CD4-positive, alpha-beta memory T cell (primary cell): ENCODE results near the gene PARP11. TPM values are rescaled to one million over a fixed set of nuclear protein-coding genes. Genes with fewer than 3 reads are reported as not detected.

Source experiments
- CTCF ChIA-PET: fragments of 350-600 bp; sonication (Branson Sonifier 250); formaldehyde crosslinking; loops from one replicate; lab custom pipeline; 2021; ENCODE audit warnings: inconsistent platforms; ENCODE audit not compliant: partially characterized antibody; lab: Charles Lee
- POLR2A ChIA-PET: fragments of 350-600 bp; sonication (Branson Sonifier 250); formaldehyde crosslinking; loops from one replicate; lab custom pipeline; 2021; ENCODE audit not compliant: partially characterized antibody; lab: Charles Lee
- DNase-seq, 5 donors: peaks; one replicate each; pipeline versions ENCODE4 v3.0.0 to v3.0.0-alpha.2; 2020 to 2022; ENCODE audit warnings: mixed read lengths in 1 of 5
- H3K27ac ChIP-seq: one replicate; pipeline ENCODE4 v1.7.0; 2013; ENCODE audit warnings: low read depth, low read length
- H3K27me3 ChIP-seq: 2 replicates; pipeline ENCODE4 v1.7.0; 2013; ENCODE audit warnings: mild to moderate bottlenecking, low read length, moderate library complexity; ENCODE audit not compliant: insufficient read depth
- H3K36me3 ChIP-seq: 2 replicates; pipeline ENCODE4 v1.7.0; 2013; ENCODE audit warnings: mild to moderate bottlenecking, low read length, moderate library complexity; ENCODE audit not compliant: insufficient read depth
- H3K4me1 ChIP-seq: 2 replicates; pipeline ENCODE4 v1.7.0; 2013; ENCODE audit warnings: mild to moderate bottlenecking, low read length, moderate library complexity; ENCODE audit not compliant: insufficient read depth
- H3K4me3 ChIP-seq, 2 donors: one replicate each; pipeline ENCODE4 v1.7.0; 2013; ENCODE audit warnings: low read length in 2 of 2, mild to moderate bottlenecking in 1 of 2
- H3K9me3 ChIP-seq, 2 donors: one replicate each; pipeline ENCODE4 v1.7.0; 2013; ENCODE audit warnings: low read length in 2 of 2, control low read depth in 1 of 2; ENCODE audit not compliant: control insufficient read depth in 1 of 2
- H3K27ac Mint-ChIP-seq, 7 donors: one replicate each; pipeline ENCODE4 v1.8.0; 2020 to 2021; ENCODE audit warnings: mixed read lengths in 7 of 7, mild to moderate bottlenecking in 6 of 7, inconsistent platforms in 3 of 7, moderate library complexity in 3 of 7
- H3K27me3 Mint-ChIP-seq, 2 donors: one replicate each; pipeline ENCODE4 v1.8.0; 2020 to 2021; ENCODE audit warnings: mixed read lengths in 2 of 2
- H3K36me3 Mint-ChIP-seq, 2 donors: one replicate each; pipeline ENCODE4 v1.8.0; 2020 to 2021; ENCODE audit warnings: mixed read lengths in 2 of 2, inconsistent platforms in 1 of 2, mild to moderate bottlenecking in 1 of 2
- H3K4me1 Mint-ChIP-seq, 4 donors: one replicate each; pipeline ENCODE4 v1.8.0; 2020 to 2021; ENCODE audit warnings: mixed read lengths in 4 of 4, mild to moderate bottlenecking in 1 of 4
- H3K4me3 Mint-ChIP-seq, 8 donors: one replicate each; pipeline ENCODE4 v1.8.0; 2020 to 2021; ENCODE audit warnings: mixed read lengths in 8 of 8, mild to moderate bottlenecking in 7 of 8, moderate library complexity in 6 of 8, inconsistent platforms in 3 of 8
- H3K9me3 Mint-ChIP-seq, 8 donors: one replicate each; pipeline ENCODE4 v1.8.0; 2020 to 2021; ENCODE audit warnings: mixed read lengths in 8 of 8, mild to moderate bottlenecking in 5 of 8, inconsistent platforms in 3 of 8, moderate library complexity in 1 of 8
- intact Hi-C: fragments of 100-400 bp; cut with micrococcal nuclease; formaldehyde crosslinking; loops from one replicate; pipeline ENCODE4 v1.15.1; 2023
- polyA plus RNA-seq, 2 donors: library from polyadenylated mRNA; unstranded; fragments of 300-500 nt; fragmentation: Illumina TruSeq; gene quantifications; one replicate each; pipeline ENCODE4 v1.2.3, GENCODE V29; 2021
- total RNA-seq, 2 experiments: library from RNA; stranded (reverse); gene quantifications; one replicate each; pipeline ENCODE4 v1.2.3, GENCODE V29; 2021

The PARP11 gene
- total and polyA plus RNA-seq, 4 experiments from 2014 or later: 7.6 to 39.9 (median 22.2) TPM

- Histone ChIP-seq H3K36me3 (no peaks in the 10 kb centered on the region), H3K9me3 (no peaks in the 10 kb centered on the region), H3K4me1 (peaks cover 40% of the 10 kb centered on the region), H3K27me3 (no peaks in the 10 kb centered on the region), H3K27ac (no peak overlapping the region), H3K4me3 (no peak overlapping the region)
- Mint-ChIP-seq H3K9me3 (no peaks in the 10 kb centered on the region), H3K36me3 (no peaks in the 10 kb centered on the region), H3K27ac (peak overlapping the region in 1 of 7 donors; percentile 25), H3K4me1 (peaks cover 12 to 25% (median 13%) of the 10 kb centered on the region in 4 donors), H3K27me3 (peaks cover 2 to 3% of the 10 kb centered on the region in 2 donors), H3K4me3 (no peak overlapping the region)
- no peak for DNase-seq
- ChIA-PET CTCF (interaction anchor here (0.9 to 14.5 kb wide), 8 partner anchors 8 to 386 kb away, joined by 3 to 458 read pairs (median 5); partner anchors contain the start of gene CCND2), POLR2A (interaction anchor here (1.1 to 6.6 kb wide), 7 partner anchors 10 to 388 kb away, joined by 3 to 99 read pairs (median 10); partner anchors contain the start of gene PARP11)
- intact Hi-C loops: no loop called here
Measured at GRCh38 chr12:3888659-3889058, 15.5 kb upstream of the PARP11 start.

- Histone ChIP-seq H3K27ac (no peak overlapping the region), H3K4me1 (peaks cover 9% of the 10 kb centered on the region), H3K36me3 (no peaks in the 10 kb centered on the region), H3K27me3 (no peaks in the 10 kb centered on the region), H3K9me3 (no peaks in the 10 kb centered on the region), H3K4me3 (no peak overlapping the region)
- H3K4me3 Mint-ChIP-seq: peak overlapping the region in 3 of 8 donors; percentile 19 to 25 (median 22)
- intact Hi-C loops: loop anchor here (1.0 kb wide), 6 partner anchors 12 to 392 kb away; no protein-coding TSS in a partner anchor
- H3K27me3 Mint-ChIP-seq: peaks cover 5 to 7% of the 10 kb centered on the region in 2 donors
- ChIA-PET CTCF (interaction anchor here (0.6 to 14.5 kb wide), 49 partner anchors 8 to 481 kb away, joined by 3 to 458 read pairs (median 6); partner anchors contain the start of genes CCND2 and PARP11), POLR2A (interaction anchor here (0.6 to 6.6 kb wide), 24 partner anchors 9 to 393 kb away, joined by 3 to 99 read pairs (median 5); partner anchors contain the start of genes CCND2 and PARP11)
- no peaks in the 10 kb centered on the region for H3K9me3 Mint-ChIP-seq
- H3K36me3 Mint-ChIP-seq: no peaks in the 10 kb centered on the region
- H3K4me1 Mint-ChIP-seq: peaks cover 12 to 25% (median 13%) of the 10 kb centered on the region in 4 donors
- H3K27ac Mint-ChIP-seq: peak overlapping the region; percentile 2 to 90 (median 53)
- DNase-seq: peak; percentile 55 to 73 (median 70)
Measured at GRCh38 chr12:3885277-3886094, 12.3 kb upstream of the PARP11 start.

GRCh38 chr12:3884671-3885070, 11.5 kb upstream of the PARP11 start:
- Mint-ChIP-seq H3K27ac (no peak overlapping the region), H3K4me3 (no peak overlapping the region), H3K36me3 (no peaks in the 10 kb centered on the region), H3K9me3 (no peaks in the 10 kb centered on the region), H3K27me3 (peaks cover 5 to 7% of the 10 kb centered on the region in 2 donors), H3K4me1 (peaks cover 12 to 22% (median 13%) of the 10 kb centered on the region in 4 donors)
- H3K4me3 ChIP-seq: no peak overlapping the region
- peaks cover 9% of the 10 kb centered on the region for H3K4me1 ChIP-seq
- DNase-seq: no peak
- no peak overlapping the region for H3K27ac ChIP-seq
- H3K9me3 ChIP-seq: no peaks in the 10 kb centered on the region
- H3K27me3 ChIP-seq: no peaks in the 10 kb centered on the region
- H3K36me3 ChIP-seq: no peaks in the 10 kb centered on the region
- CTCF ChIA-PET: interaction anchor here (0.8 to 14.5 kb wide), 29 partner anchors 8 to 536 kb away, joined by 3 to 458 read pairs (median 10); partner anchors contain the start of gene CCND2
- POLR2A ChIA-PET: interaction anchor here (0.7 to 6.6 kb wide), 17 partner anchors 9 to 401 kb away, joined by 3 to 99 read pairs (median 7); partner anchors contain the start of genes CCND2 and PARP11
- intact Hi-C loops: loop anchor here (1.0 kb wide), 6 partner anchors 13 to 393 kb away; no protein-coding TSS in a partner anchor

- Histone ChIP-seq H3K27me3 (no peaks in the 10 kb centered on the region), H3K4me1 (peaks cover 9% of the 10 kb centered on the region), H3K4me3 (no peak overlapping the region), H3K9me3 (no peaks in the 10 kb centered on the region), H3K36me3 (no peaks in the 10 kb centered on the region), H3K27ac (no peak overlapping the region)
- intact Hi-C loops: no loop called here
- Mint-ChIP-seq H3K36me3 (no peaks in the 10 kb centered on the region), H3K9me3 (peaks cover 0 to 3% (median 0%) of the 10 kb centered on the region in 8 donors), H3K27ac (no peak overlapping the region), H3K27me3 (peaks cover 5 to 7% of the 10 kb centered on the region in 2 donors), H3K4me3 (no peak overlapping the region), H3K4me1 (peaks cover 14 to 30% (median 17%) of the 10 kb centered on the region in 4 donors)
- ChIA-PET POLR2A (interaction anchor here (1.0 to 6.6 kb wide), 8 partner anchors 10 to 395 kb away, joined by 3 to 99 read pairs (median 6); partner anchors contain the start of gene PARP11), CTCF (interaction anchor here (0.5 to 14.5 kb wide), 22 partner anchors 8 to 643 kb away, joined by 3 to 458 read pairs (median 4); partner anchors contain the start of genes CCND2 and PARP11)
- DNase-seq: peak in 3 of 5 donors; percentile 29 to 54 (median 29)
Measured at GRCh38 chr12:3882896-3883564, 9.8 kb upstream of the PARP11 start.

- Mint-ChIP-seq H3K4me3 (no peak overlapping the region), H3K4me1 (peaks cover 14 to 30% (median 17%) of the 10 kb centered on the region in 4 donors), H3K9me3 (peaks cover 0 to 3% (median 0%) of the 10 kb centered on the region in 8 donors), H3K27me3 (peaks cover 5 to 7% of the 10 kb centered on the region in 2 donors), H3K27ac (no peak overlapping the region), H3K36me3 (no peaks in the 10 kb centered on the region)
- intact Hi-C loops: no loop called here
- POLR2A ChIA-PET: interaction anchor here (1.0 to 6.6 kb wide), 6 partner anchors 9 to 394 kb away, joined by 3 to 99 read pairs (median 6); partner anchors contain the start of gene PARP11
- H3K4me1 ChIP-seq: peaks cover 9% of the 10 kb centered on the region
- no peaks in the 10 kb centered on the region for H3K9me3 ChIP-seq
- no peaks in the 10 kb centered on the region for H3K27me3 ChIP-seq
- no peak for DNase-seq
- CTCF ChIA-PET: interaction anchor here (1.1 to 14.5 kb wide), 12 partner anchors 9 to 392 kb away, joined by 3 to 458 read pairs (median 40); partner anchors contain the start of genes CCND2 and PARP11
- H3K36me3 ChIP-seq: no peaks in the 10 kb centered on the region
- H3K4me3 ChIP-seq: no peak overlapping the region
- no peak overlapping the region for H3K27ac ChIP-seq
Measured at GRCh38 chr12:3882406-3882805, 9.2 kb upstream of the PARP11 start.

GRCh38 chr12:3881281-3881950, 8.2 kb upstream of the PARP11 start:
- Mint-ChIP-seq H3K36me3 (no peaks in the 10 kb centered on the region), H3K27ac (no peak overlapping the region), H3K4me3 (no peak overlapping the region), H3K9me3 (peaks cover 0 to 3% (median 0%) of the 10 kb centered on the region in 8 donors), H3K4me1 (peaks cover 9 to 21% (median 11%) of the 10 kb centered on the region in 4 donors), H3K27me3 (peaks cover 5 to 7% of the 10 kb centered on the region in 2 donors)
- Histone ChIP-seq H3K9me3 (no peaks in the 10 kb centered on the region), H3K4me3 (no peak overlapping the region), H3K36me3 (no peaks in the 10 kb centered on the region), H3K4me1 (peaks cover 9% of the 10 kb centered on the region), H3K27me3 (no peaks in the 10 kb centered on the region), H3K27ac (no peak overlapping the region)
- no peak for DNase-seq
- ChIA-PET POLR2A (no interaction called here), CTCF (interaction anchor here (1.1 to 14.5 kb wide), 6 partner anchors 10 to 393 kb away, joined by 4 to 458 read pairs (median 112); partner anchors contain the start of gene CCND2)
- intact Hi-C loops: no loop called here
